Endothelial cell of umbilical vein (primary cell): ENCODE results near the gene CCDC167.

ENCODE experiments used
- FOS ChIP-seq: IDR thresholded peaks from 2 replicates; pipeline ENCODE4 v1.6.1; 2011; ENCODE audit warnings: mild to moderate bottlenecking, low read length, moderate library complexity, borderline replicate concordance; ENCODE audit not compliant: insufficient read depth
- POLR2A ChIP-seq: IDR thresholded peaks from 2 replicates; pipeline ENCODE4 v1.6.1; 2012; ENCODE audit warnings: low read depth, mild to moderate bottlenecking, control low read depth, low read length

DNA sequence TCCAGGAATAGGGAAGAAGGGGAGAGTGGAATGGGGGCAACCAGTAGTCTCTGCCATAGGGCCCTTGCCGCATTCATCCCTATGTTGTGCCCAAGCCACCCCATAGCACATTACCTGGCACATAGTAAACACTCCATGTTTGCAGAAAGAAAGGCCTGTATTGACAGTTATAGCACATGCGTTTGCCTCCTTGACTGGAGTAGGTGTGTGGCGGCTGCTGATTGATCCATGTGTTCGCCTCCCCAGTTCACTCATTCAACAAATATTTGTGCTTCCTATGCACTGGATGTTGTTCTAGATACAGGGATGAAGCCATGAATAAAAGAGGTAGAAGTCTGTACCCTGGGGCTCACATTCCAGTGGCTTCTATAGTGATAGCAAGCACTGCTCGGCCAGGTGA lies 19.8 kb upstream of the CCDC167 start:
- TF ChIP-seq FOS: no peak
- no peak for TF ChIP-seq POLR2A
